Transverse colon (tissue), 4 donors: ENCODE data around the gene CHIA.

ENCODE experiments used
- EP300 ChIP-seq: sonication (generic); formaldehyde crosslinking; IDR thresholded peaks from one replicate; pipeline ENCODE4 v1.6.1; 2017; ENCODE audit warnings: antibody characterized with exemption, low read depth
- POLR2AphosphoS5 ChIP-seq, 3 donors: sonication (generic); formaldehyde crosslinking; IDR thresholded peaks; one replicate each; pipeline ENCODE4 v1.6.1; 2016; ENCODE audit warnings: antibody characterized with exemption in 3 of 3
- TF ChIP-seq, protein P1 (sequence below), 5 experiments: fragments of 200-600 bp in 3 of 5; fragments of 450-650 bp in 2 of 5; sonication (generic) in 3 of 5; IDR thresholded peaks; 1 replicate in 2 of 5; 2 replicates in 3 of 5; pipeline ENCODE4 v1.5.1; 2016 to 2017; ENCODE audit warnings: antibody characterized with exemption in 5 of 5, inconsistent platforms in 3 of 5, mild to moderate bottlenecking in 2 of 5, moderate library complexity in 1 of 5

DNA sequence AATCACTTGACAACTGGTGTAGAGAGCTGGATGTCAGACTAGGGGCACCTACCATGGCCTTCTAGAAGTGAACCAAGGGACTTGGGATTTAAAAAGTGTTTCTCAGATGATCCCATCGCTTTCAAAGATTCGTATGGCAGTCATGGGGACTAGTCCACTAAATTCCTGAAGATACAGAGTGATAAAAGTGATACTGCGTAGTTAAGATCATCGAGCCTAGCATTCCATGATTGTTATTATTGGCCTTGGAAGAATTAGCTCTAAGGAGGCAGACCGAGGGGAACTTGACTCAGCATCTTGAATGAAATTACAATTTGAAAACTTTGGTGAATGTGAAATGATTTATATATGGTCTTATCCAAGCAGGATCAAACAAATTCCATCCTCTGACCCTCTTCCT, 1.3 kb upstream of the CHIA start:
- TF ChIP-seq POLR2AphosphoS5 (IDR thresholded peaks at IDR 0.05), result no peak
- TF ChIP-seq, protein P1, sequence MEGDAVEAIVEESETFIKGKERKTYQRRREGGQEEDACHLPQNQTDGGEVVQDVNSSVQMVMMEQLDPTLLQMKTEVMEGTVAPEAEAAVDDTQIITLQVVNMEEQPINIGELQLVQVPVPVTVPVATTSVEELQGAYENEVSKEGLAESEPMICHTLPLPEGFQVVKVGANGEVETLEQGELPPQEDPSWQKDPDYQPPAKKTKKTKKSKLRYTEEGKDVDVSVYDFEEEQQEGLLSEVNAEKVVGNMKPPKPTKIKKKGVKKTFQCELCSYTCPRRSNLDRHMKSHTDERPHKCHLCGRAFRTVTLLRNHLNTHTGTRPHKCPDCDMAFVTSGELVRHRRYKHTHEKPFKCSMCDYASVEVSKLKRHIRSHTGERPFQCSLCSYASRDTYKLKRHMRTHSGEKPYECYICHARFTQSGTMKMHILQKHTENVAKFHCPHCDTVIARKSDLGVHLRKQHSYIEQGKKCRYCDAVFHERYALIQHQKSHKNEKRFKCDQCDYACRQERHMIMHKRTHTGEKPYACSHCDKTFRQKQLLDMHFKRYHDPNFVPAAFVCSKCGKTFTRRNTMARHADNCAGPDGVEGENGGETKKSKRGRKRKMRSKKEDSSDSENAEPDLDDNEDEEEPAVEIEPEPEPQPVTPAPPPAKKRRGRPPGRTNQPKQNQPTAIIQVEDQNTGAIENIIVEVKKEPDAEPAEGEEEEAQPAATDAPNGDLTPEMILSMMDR (IDR thresholded peaks at IDR 0.05), result no peak
- no peak for TF ChIP-seq EP300
